Sciatic nerve (tissue), 2 donors: ENCODE measurements around the gene P4HTM. TPM values are rescaled to one million over a fixed set of nuclear protein-coding genes. Genes with fewer than 3 reads are reported as not detected.
A peak's percentile ranks its signal among the peaks of the same experiment; 100 is the strongest.

Source experiments
- ATAC-seq: fragments of 200-7000 bp; cut with Tn5 transposase; one replicate; pipeline ENCODE4 v1.9.1; 2020; ENCODE audit warnings: mild to moderate bottlenecking, moderate library complexity
- DNase-seq: peaks from one replicate; pipeline ENCODE4 v3.0.0-alpha.2; 2020; ENCODE audit warnings: low spot score
- intact Hi-C: fragments of 100-400 bp; cut with DNase I; formaldehyde crosslinking; loops from one replicate; pipeline ENCODE4 v1.14.2; 2022
- total RNA-seq: library from RNA; stranded (reverse); fragmentation: NEBNext Ultra II Directional; extraction: Animal tissue kit (Norgen Biotek cat#: 25700); gene quantifications from one replicate; pipeline ENCODE4 v1.2.1, GENCODE V29; 2021
- donor health status: DM: no; HTN: no; CAD: no.
- donor health status: DM: no; HTN: no; CAD: no.

P4HTM gene
- total RNA-seq, 1 donor from 2014 or later: 40.1 TPM

GRCh38 chr3:49020330-49021212, 30.5 kb downstream of the P4HTM start:
- DNase-seq: peak; percentile 81
- ATAC-seq: peak; percentile 4
- intact Hi-C loops: no loop called here

- DNase-seq (peak; percentile 100), ATAC-seq (peak; percentile 93)
- intact Hi-C loops: no loop called here
Measured at GRCh38 chr3:49021213-49021812, 31.3 kb downstream of the P4HTM start.

- intact Hi-C loops: no loop called here
Measured at GRCh38 chr3:49021813-49022687, 32.0 kb downstream of the P4HTM start, which contains the start of gene NDUFAF3. TSS of gene NDUFAF3 (plus strand) at chr3:49022121. CDS start at chr3:49022145, 24 bp downstream.

GRCh38 chr3:49022688-49023171, 32.7 kb downstream of the P4HTM start:
- no peak for ATAC-seq
- DNase-seq: no peak
- intact Hi-C loops: no loop called here

More at GRCh38 chr3:49021813-49022687, 32.0 kb downstream of the P4HTM start, which contains the start of gene NDUFAF3:
- DNase-seq (peak; percentile 95), ATAC-seq (peak; percentile 86)

DNA sequence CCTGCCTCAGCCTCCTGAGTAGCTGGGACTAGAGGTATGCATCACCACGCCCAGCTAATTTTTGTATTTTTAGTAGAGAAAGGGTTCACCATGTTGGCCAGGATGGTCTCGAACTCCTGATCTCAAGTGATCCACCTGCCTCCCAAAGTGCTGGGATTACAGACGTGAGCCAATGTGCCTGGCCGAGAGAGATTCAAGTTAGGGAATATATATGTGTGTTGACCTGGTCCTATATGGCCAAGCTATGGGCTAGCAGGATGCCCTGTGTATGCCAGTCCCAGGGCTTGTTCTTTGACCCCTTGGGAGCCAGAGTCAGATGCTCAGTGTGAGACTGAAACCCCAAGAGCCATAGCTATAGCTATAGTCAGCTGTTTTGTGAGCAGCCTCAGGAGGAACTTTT, 33.7 kb downstream of the P4HTM start:
- no peak for DNase-seq
- intact Hi-C loops: no loop called here

DNA sequence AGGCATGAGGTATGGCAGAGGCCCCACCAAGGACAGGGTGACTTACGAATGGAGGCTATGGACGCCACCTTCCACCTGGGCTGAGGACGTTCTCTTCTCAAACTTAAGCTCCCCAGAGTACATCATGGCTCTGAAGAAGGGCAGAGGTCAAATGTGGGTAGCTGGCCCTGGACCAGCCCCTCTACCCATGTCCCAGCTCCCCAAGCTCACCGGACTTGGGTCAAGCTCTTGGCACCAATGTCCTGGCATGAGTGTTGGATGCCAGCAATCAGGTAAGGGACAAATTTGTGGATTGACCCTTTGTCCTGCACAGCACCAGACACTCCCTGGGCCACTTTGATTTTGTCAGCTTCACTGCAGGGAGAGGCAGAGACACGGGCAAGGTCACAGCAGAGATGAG, 34.4 kb downstream of the P4HTM start:
- intact Hi-C loops: no loop called here
- ATAC-seq (no peak), DNase-seq (no peak)

More for the DNA sequence above, 33.7 kb downstream of the P4HTM start:
- no peak for ATAC-seq

DNA sequence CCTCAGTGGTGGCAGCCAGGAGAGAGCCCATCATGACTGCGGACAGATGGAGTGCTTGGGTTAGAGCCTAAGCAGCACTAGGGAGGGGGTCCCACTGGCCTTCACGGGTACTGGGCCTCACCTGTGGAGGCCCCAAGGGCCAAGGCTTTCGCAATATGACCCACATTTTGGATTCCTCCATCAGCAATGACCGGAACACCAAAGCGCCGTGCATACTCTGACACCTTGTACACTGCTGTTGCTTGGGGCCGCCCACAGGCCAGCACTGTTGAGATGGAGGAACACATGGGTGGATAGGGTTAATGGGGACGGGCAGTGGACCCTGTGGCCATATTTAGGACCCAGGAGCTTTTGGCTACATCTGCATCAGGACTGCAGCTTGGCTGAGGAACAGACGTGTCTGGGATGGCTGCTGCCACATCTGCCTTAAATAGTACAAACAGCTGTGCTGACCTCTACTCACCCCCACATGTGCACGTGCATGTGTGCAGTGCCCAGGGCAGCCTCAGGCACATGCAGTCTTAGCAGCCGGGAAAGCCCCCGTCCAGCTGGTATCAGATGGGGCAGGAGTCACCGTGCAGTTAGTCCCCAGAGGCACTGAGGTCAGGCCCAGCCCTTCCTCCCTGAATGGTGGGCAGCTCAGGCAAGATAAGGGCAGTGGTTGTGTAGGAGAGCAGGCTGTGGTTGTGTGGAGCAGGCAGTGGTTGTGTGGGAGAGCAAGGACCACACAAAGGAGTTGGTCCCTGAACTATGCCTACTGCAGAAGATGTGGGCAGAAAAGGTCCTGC, 35.2 kb downstream of the P4HTM start:
- intact Hi-C loops: no loop called here
- ATAC-seq: no peak
- DNase-seq: no peak

- intact Hi-C loops: no loop called here
- DNase-seq (no peak), ATAC-seq (no peak)
Measured at GRCh38 chr3:49025793-49026520, 35.9 kb downstream of the P4HTM start.

GRCh38 chr3:49026536-49026935, 36.5 kb downstream of the P4HTM start:
- DNase-seq (no peak), ATAC-seq (no peak)
- intact Hi-C loops: no loop called here

GRCh38 chr3:49027634-49028033, 37.6 kb downstream of the P4HTM start:
- DNase-seq: no peak
- intact Hi-C loops: no loop called here
- ATAC-seq: no peak

DNA sequence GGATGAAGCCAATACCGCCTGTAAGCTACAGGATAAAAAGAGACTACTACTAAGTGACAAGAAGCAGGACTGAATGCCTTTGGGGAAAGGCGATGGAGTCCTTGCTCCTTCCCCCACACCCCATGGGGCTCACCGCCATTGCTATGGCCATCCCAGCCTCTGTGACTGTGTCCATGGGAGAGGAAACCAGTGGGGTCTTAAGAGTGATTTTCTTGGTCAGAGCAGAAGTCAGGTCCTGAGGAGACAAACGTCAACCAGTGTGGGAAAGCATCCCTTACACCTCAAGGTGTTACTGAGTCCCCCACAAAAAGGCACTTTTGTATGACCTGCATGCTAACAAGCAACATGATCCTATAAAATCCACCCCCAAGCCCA, 38.2 kb downstream of the P4HTM start:
- ATAC-seq (no peak), DNase-seq (no peak)
- intact Hi-C loops: no loop called here

- ATAC-seq (peak; percentile 97), DNase-seq (peak; percentile 96)
- intact Hi-C loops: no loop called here
Measured at GRCh38 chr3:49028673-49029562, 38.9 kb downstream of the P4HTM start, which contains the start of gene IMPDH2. TSS of gene IMPDH2 (minus strand) at chr3:49029398. CDS start at chr3:49029350, 48 bp downstream.

- DNase-seq (no peak), ATAC-seq (no peak)
- intact Hi-C loops: no loop called here
Measured at GRCh38 chr3:49029563-49029884, 39.5 kb downstream of the P4HTM start.

GRCh38 chr3:49030321-49030720, 40.3 kb downstream of the P4HTM start:
- ATAC-seq: no peak
- DNase-seq: no peak
- intact Hi-C loops: no loop called here

DNA sequence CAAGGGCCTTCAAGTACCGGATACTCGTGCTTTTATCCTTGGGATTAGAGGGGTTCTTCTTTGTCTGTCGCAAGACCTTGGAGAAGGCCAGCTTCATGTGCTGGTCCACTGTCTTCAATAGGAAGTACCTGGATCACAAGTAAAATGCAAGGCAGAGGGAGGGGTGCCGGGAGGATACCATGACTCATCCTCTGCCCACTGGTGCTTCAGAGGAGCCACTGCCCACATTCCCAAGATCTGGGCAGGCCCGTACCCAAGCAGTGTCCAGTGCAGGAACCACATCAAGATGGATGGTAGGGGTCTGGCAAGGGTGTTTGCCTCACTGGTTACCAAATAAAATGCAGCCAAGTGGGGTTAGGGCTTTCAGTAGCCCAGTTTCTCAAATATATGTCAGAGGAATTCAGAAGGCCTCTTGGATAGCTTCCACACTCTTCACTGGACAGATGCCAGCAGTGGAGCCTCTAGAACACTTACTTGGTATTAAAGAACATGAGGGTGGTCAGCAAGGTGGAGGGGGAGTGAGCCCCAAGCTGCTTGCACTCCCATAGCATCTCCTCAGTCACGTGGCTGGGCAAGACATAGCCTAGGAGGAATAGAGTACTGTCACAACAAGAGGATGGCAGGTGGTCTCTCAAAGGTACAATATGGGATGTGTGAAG, 42.7 kb downstream of the P4HTM start:
- ATAC-seq (no peak), DNase-seq (no peak)
- intact Hi-C loops: no loop called here

DNA sequence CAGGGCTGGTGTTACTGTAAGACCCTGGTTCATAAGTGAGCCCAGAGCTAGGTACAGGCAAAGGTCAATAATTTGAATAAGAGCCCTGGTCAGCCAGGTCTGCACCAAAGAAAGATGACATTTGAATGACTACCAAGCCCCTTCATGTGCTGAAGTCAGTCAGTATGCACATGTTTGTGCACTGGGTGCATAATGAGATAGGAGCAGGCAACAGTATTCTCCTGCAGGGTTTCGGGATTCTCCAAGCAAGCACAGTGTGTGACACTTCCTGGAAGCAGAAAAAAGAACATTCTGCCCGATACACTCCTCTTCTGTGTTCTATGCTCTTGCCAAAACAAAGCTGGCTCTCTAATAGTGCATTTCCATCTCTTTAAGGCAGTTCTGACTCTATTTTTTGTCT, 44.6 kb downstream of the P4HTM start:
- ATAC-seq (no peak), DNase-seq (no peak)
- intact Hi-C loops: no loop called here
